ENCODE results near the gene MIPOL1.

The MIPOL1 gene

DNA sequence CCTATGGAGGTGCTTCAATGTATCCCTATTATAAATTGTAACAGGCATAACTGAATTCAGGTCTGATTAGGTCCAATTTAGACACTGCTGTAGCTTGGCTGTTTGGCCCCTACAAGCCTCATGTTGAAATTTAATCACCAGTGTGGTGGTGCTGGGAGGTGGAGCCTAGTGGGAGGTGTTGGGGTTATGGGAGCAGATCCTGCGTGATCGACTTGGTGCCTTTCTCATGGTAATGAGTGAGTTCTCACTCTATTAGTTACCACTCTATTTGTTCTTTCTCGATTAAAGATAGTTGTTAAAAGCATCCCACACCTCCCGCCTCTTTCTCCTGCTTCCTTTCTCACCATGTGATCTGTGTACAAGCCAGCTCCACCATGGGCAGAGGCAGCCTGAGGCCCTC lies 275.2 kb downstream of the MIPOL1 start:
- Histone ChIP-seq H3K36me3 (ENCODE audit: control insufficient read depth, insufficient read depth, low read length) (no peaks in the 10 kb centered on the region), H3K27me3 (replicated peaks; ENCODE audit: control insufficient read depth, insufficient read depth, low read length) (no peaks in the 10 kb centered on the region), H3K4me3 (replicated peaks; ENCODE audit: low read depth, low read length) (no peak overlapping the region)
- no peak for TF ChIP-seq CTCF (IDR thresholded peaks at IDR 0.05; ENCODE audit: insufficient read depth, low read length, poor library complexity, severe bottlenecking)
- DNase-seq (ENCODE audit: extremely low read depth, insufficient read length), result no peak

- no peak for TF ChIP-seq CTCF (IDR thresholded peaks at IDR 0.05; ENCODE audit: insufficient read depth, low read length, poor library complexity, severe bottlenecking)
- Histone ChIP-seq H3K36me3 (ENCODE audit: control insufficient read depth, insufficient read depth, low read length) (no peaks in the 10 kb centered on the region), H3K27me3 (replicated peaks; ENCODE audit: control insufficient read depth, insufficient read depth, low read length) (no peaks in the 10 kb centered on the region), H3K4me3 (replicated peaks; ENCODE audit: low read depth, low read length) (no peak overlapping the region)
- no peak for DNase-seq (ENCODE audit: extremely low read depth, insufficient read length)
These were observed 276.5 kb downstream of the MIPOL1 start for GRCh38 chr14:37474191-37474590.

GRCh38 chr14:37480446-37481290 lies 282.9 kb downstream of the MIPOL1 start:
- TF ChIP-seq CTCF (IDR thresholded peaks at IDR 0.05; ENCODE audit: insufficient read depth, low read length, poor library complexity, severe bottlenecking), result no peak
- Histone ChIP-seq H3K27me3 (replicated peaks; ENCODE audit: control insufficient read depth, insufficient read depth, low read length) (no peaks in the 10 kb centered on the region), H3K36me3 (ENCODE audit: control insufficient read depth, insufficient read depth, low read length) (no peaks in the 10 kb centered on the region), H3K4me3 (replicated peaks; ENCODE audit: low read depth, low read length) (no peak overlapping the region)
- DNase-seq (ENCODE audit: extremely low read depth, insufficient read length), result no peak

DNA sequence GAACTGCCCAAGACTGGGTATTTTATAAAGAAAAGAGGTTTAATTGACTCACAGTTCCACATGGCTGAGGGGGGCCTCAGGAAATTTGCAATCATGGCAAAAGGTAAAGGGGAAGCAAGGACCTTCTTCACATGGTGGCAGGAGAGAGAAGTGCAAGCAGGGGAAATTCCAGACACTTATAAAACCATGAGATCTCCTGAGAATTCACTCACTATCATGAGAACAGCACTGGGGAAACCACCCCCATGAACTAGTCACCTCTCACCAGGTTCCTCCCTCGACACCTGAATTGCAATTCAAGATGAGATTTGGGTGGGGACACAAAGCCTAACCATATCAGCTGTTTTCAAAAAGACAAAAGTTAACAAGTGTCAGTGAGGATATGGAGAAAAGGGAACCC lies 284.7 kb downstream of the MIPOL1 start:
- no peak overlapping the region for H3K4me3 ChIP-seq (replicated peaks; ENCODE audit: low read depth, low read length)
- no peak for TF ChIP-seq CTCF (IDR thresholded peaks at IDR 0.05; ENCODE audit: insufficient read depth, low read length, poor library complexity, severe bottlenecking)
- DNase-seq (ENCODE audit: extremely low read depth, insufficient read length), result no peak
- H3K27me3 ChIP-seq (replicated peaks; ENCODE audit: control insufficient read depth, insufficient read depth, low read length), result no peaks in the 10 kb centered on the region
- H3K36me3 ChIP-seq (ENCODE audit: control insufficient read depth, insufficient read depth, low read length), result no peaks in the 10 kb centered on the region

- H3K27me3 ChIP-seq (replicated peaks; ENCODE audit: control insufficient read depth, insufficient read depth, low read length), result no peaks in the 10 kb centered on the region
- DNase-seq (ENCODE audit: extremely low read depth, insufficient read length), result no peak
- no peaks in the 10 kb centered on the region for H3K36me3 ChIP-seq (ENCODE audit: control insufficient read depth, insufficient read depth, low read length)
- H3K4me3 ChIP-seq (replicated peaks; ENCODE audit: low read depth, low read length), result no peak overlapping the region
- no peak for TF ChIP-seq CTCF (IDR thresholded peaks at IDR 0.05; ENCODE audit: insufficient read depth, low read length, poor library complexity, severe bottlenecking)
These were observed 285.9 kb downstream of the MIPOL1 start for GRCh38 chr14:37483672-37484071.
